ENCODE data around the gene ANKRD29. TPM values are rescaled to one million over a fixed set of nuclear protein-coding genes. Genes with fewer than 3 reads are reported as not detected.
"Not testable (repeated sequence)": the region's sequence is repeated elsewhere in the genome, so short reads cannot be mapped to it uniquely, and the experiment has no call there.

Gene ANKRD29
- total RNA-seq, 1 experiment from 2014 or later: 6.9 TPM

DNA sequence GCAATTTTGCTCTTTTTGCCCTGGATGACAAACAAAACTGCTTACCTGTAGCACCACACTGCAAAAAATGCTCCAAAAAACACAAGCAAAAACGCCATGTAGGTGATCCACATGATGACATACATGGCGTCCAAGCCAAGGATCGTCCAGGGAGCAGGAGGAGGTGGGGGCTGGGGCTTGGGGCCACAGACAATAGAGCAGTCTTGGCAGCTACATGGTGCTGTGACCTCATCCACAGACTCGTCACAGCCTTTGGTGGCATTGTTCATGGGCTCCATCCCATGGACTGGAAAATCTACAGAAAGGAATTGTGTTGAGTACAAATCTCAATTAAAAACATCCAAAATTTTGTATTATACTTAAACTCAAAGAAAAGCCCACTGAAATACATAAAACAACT lies 102.5 kb downstream of the ANKRD29 start:
- H3K9me3 Mint-ChIP-seq (ENCODE audit: low read depth, unreplicated experiment): no peaks in the 10 kb centered on the region
- peaks cover 8% of the 10 kb centered on the region for H3K4me1 Mint-ChIP-seq (ENCODE audit: low read depth, unreplicated experiment)
- H3K27ac Mint-ChIP-seq (ENCODE audit: unreplicated experiment): no peak overlapping the region
- peaks cover 82% of the 10 kb centered on the region for H3K36me3 Mint-ChIP-seq (ENCODE audit: insufficient read depth, unreplicated experiment)
- CTCF ChIA-PET: interaction anchor here (0.6 kb wide), 1 partner anchor 51 kb away, joined by 4 read pairs; no protein-coding TSS in a partner anchor
- H3K4me3 Mint-ChIP-seq (ENCODE audit: low read depth, unreplicated experiment): no peak overlapping the region
- intact Hi-C loops (cut with micrococcal nuclease; ENCODE audit: unreplicated experiment): no loop called here
- H3K27me3 Mint-ChIP-seq (ENCODE audit: unreplicated experiment): no peaks in the 10 kb centered on the region
- DNase-seq: no peak
- no TSS peak for BruUV-seq (replicated peaks)
- TF ChIP-seq, protein P1, sequence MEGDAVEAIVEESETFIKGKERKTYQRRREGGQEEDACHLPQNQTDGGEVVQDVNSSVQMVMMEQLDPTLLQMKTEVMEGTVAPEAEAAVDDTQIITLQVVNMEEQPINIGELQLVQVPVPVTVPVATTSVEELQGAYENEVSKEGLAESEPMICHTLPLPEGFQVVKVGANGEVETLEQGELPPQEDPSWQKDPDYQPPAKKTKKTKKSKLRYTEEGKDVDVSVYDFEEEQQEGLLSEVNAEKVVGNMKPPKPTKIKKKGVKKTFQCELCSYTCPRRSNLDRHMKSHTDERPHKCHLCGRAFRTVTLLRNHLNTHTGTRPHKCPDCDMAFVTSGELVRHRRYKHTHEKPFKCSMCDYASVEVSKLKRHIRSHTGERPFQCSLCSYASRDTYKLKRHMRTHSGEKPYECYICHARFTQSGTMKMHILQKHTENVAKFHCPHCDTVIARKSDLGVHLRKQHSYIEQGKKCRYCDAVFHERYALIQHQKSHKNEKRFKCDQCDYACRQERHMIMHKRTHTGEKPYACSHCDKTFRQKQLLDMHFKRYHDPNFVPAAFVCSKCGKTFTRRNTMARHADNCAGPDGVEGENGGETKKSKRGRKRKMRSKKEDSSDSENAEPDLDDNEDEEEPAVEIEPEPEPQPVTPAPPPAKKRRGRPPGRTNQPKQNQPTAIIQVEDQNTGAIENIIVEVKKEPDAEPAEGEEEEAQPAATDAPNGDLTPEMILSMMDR (IDR thresholded peaks at IDR 0.05; ENCODE audit: unreplicated experiment): no peak

DNA sequence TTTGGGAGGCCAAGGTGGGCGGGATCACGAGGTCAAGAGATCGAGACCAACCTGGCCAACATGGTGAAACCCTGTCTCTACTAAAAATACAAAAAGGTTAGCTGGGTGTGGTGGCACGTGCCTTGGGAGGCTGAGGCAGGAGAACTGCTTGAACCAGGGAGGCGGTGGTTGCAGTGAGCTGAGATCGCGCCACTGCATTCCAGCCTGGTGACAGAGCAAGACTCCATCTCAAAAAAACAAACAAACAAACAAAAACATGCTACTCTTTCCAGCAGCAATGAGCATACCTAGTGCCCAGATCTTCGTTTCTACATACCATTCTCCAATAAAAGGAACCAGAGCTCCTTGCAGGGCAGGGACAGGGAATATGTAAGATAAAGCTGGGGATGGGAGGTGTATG lies 105.2 kb downstream of the ANKRD29 start:
- DNase-seq; H3K27ac Mint-ChIP-seq (ENCODE audit: unreplicated experiment); CTCF ChIA-PET; BruUV-seq (replicated peaks); H3K9me3 Mint-ChIP-seq (ENCODE audit: low read depth, unreplicated experiment); H3K4me1 Mint-ChIP-seq (ENCODE audit: low read depth, unreplicated experiment); H3K4me3 Mint-ChIP-seq (ENCODE audit: low read depth, unreplicated experiment); intact Hi-C loops (cut with micrococcal nuclease; ENCODE audit: unreplicated experiment); H3K27me3 Mint-ChIP-seq (ENCODE audit: unreplicated experiment): not testable (repeated sequence)
- peaks cover 73% of the 10 kb centered on the region for H3K36me3 Mint-ChIP-seq (ENCODE audit: insufficient read depth, unreplicated experiment)

DNA sequence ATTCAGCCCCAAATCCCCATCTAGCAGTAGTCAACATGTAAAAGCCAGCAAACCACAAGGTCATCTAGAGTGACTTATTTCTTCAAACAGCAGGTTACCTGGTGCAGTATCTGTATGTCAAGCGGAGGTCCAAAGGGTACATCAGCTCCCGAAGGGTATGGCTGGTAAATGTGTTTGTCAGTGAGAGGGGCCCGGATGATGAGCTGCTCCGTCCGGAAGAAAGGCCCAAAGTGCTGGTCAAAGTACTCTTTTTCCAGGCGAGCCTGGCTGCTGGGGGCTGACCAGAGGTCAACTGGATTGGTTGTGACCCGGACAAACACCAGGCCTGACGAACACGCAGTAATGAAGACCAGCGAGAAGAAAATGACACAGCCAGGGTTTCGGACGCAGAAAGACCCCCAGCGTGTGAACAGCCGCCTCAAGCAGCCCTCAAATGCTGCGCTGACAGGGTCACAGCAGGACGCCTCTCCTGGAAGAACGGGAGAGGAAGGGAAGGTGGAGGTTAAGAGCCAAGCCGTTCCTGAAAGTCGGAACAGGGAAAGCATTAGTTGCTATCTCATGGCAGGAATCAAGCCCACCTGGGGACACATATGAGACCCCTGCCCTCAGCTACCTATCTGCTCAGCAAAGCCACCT lies 106.4 kb downstream of the ANKRD29 start:
- peaks cover 67% of the 10 kb centered on the region for H3K36me3 Mint-ChIP-seq (ENCODE audit: insufficient read depth, unreplicated experiment)
- H3K4me3 Mint-ChIP-seq (ENCODE audit: low read depth, unreplicated experiment): no peak overlapping the region
- TF ChIP-seq, protein P1 (IDR thresholded peaks at IDR 0.05; ENCODE audit: unreplicated experiment): no peak
- no peaks in the 10 kb centered on the region for H3K27me3 Mint-ChIP-seq (ENCODE audit: unreplicated experiment)
- no peak overlapping the region for H3K27ac Mint-ChIP-seq (ENCODE audit: unreplicated experiment)
- CTCF ChIA-PET: no interaction called here
- DNase-seq: no peak
- intact Hi-C loops (cut with micrococcal nuclease; ENCODE audit: unreplicated experiment): no loop called here
- H3K9me3 Mint-ChIP-seq (ENCODE audit: low read depth, unreplicated experiment): no peaks in the 10 kb centered on the region
- peaks cover 10% of the 10 kb centered on the region for H3K4me1 Mint-ChIP-seq (ENCODE audit: low read depth, unreplicated experiment)
- BruUV-seq (replicated peaks): no TSS peak

DNA sequence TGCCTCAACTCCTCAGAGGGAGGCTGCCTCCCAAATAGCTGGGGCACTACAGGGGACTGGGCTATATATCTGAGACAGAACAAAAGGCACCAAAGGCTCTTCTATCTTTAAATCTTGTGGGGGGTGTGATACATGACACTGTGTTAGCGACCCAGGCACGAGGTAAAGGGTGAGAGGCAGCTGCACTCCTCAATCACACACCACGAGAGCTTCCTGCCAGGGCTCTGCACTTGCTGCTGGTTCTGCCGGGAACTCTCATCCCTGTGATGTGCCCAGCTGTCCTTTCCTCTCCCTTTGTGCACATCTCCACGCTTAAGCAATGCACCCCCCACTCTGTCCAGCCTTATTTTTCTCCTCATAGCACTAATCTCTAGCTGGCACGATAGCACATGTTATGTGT lies 108.8 kb downstream of the ANKRD29 start:
- peaks cover 19% of the 10 kb centered on the region for H3K4me1 Mint-ChIP-seq (ENCODE audit: low read depth, unreplicated experiment)

DNA sequence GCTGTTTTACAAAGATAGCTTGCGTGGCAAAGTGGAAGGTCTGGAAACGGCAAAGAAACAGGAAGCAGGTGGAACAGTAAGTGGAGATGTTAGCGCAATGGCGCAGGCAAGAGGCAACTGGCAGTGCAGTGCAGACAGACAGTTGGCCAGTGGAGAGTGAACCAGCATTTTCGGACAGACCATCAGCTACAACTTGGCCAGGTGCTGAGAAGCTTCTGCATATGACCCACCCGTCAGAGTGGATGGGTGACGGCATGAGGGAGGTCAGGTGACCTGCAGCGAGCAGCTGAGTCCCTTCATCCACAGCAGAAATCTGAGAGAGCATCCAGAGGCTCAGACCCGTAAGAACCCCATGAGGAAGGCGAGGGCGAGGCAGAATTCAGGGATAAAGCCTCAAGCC lies 110.2 kb downstream of the ANKRD29 start:
- Mint-ChIP-seq H3K4me1 (ENCODE audit: low read depth, unreplicated experiment) (peaks cover 32% of the 10 kb centered on the region), H3K9me3 (ENCODE audit: low read depth, unreplicated experiment) (no peaks in the 10 kb centered on the region), H3K36me3 (ENCODE audit: insufficient read depth, unreplicated experiment) (peaks cover 71% of the 10 kb centered on the region), H3K27ac (ENCODE audit: unreplicated experiment) (no peak overlapping the region), H3K4me3 (ENCODE audit: low read depth, unreplicated experiment) (no peak overlapping the region), H3K27me3 (ENCODE audit: unreplicated experiment) (no peaks in the 10 kb centered on the region)
- DNase-seq: no peak
- TF ChIP-seq, protein P1 (IDR thresholded peaks at IDR 0.05; ENCODE audit: unreplicated experiment): no peak
- CTCF ChIA-PET: no interaction called here
- intact Hi-C loops (cut with micrococcal nuclease; ENCODE audit: unreplicated experiment): no loop called here
- no TSS peak for BruUV-seq (replicated peaks)

More for the DNA sequence above, 108.8 kb downstream of the ANKRD29 start:
- CTCF ChIA-PET: no interaction called here
- TF ChIP-seq, protein P1 (IDR thresholded peaks at IDR 0.05; ENCODE audit: unreplicated experiment): no peak
- peaks cover 65% of the 10 kb centered on the region for H3K36me3 Mint-ChIP-seq (ENCODE audit: insufficient read depth, unreplicated experiment)
- intact Hi-C loops (cut with micrococcal nuclease; ENCODE audit: unreplicated experiment): no loop called here
- DNase-seq: no peak
- no peak overlapping the region for H3K4me3 Mint-ChIP-seq (ENCODE audit: low read depth, unreplicated experiment)
- H3K27me3 Mint-ChIP-seq (ENCODE audit: unreplicated experiment): no peaks in the 10 kb centered on the region
- no peak overlapping the region for H3K27ac Mint-ChIP-seq (ENCODE audit: unreplicated experiment)
- no peaks in the 10 kb centered on the region for H3K9me3 Mint-ChIP-seq (ENCODE audit: low read depth, unreplicated experiment)
- BruUV-seq (replicated peaks): no TSS peak

Measured in Calu3 (cell line).